Prostate gland (tissue), 2 donors: Measurements from ENCODE around the gene CDRT4. TPM values are rescaled to one million over a fixed set of nuclear protein-coding genes. Genes with fewer than 3 reads are reported as not detected.
A peak's percentile ranks its signal among the peaks of the same experiment; 100 is the strongest.

ENCODE experiments used
- DNase-seq: peaks from one replicate; pipeline ENCODE4 v3.0.0-alpha.2; 2019; ENCODE audit warnings: low spot score
- H3K27ac ChIP-seq, 2 donors: fragments of 200-600 bp; sonication (generic); 2 replicates each; pipeline ENCODE4 v1.5.1; 2017 to 2019
- H3K27me3 ChIP-seq: fragments of 200-600 bp; sonication (generic); replicated peaks from 2 replicates; pipeline ENCODE4 v1.5.1; 2019; ENCODE audit not compliant: insufficient read depth
- H3K36me3 ChIP-seq, 2 donors: fragments of 200-600 bp; sonication (generic); 1 replicate in 1 of 2; 2 replicates in 1 of 2; pipeline versions ENCODE4 v1.5.1 to v1.8.1; 2017 to 2019
- H3K4me1 ChIP-seq: fragments of 200-600 bp; sonication (generic); replicated peaks from 2 replicates; pipeline ENCODE4 v1.5.1; 2019
- H3K4me3 ChIP-seq, 2 donors: fragments of 200-600 bp; sonication (generic); 2 replicates each; pipeline ENCODE4 v1.5.1; 2017 to 2019
- H3K9me3 ChIP-seq: fragments of 200-600 bp; sonication (generic); 2 replicates; pipeline ENCODE4 v1.5.1; 2017
- CTCF ChIP-seq, 4 experiments: fragments of 200-600 bp in 2 of 4; fragments of 450-650 bp in 2 of 4; sonication (generic) in 2 of 4; IDR thresholded peaks; 1 replicate in 3 of 4; 2 replicates in 1 of 4; pipeline ENCODE4 v1.5.1; 2016 to 2019; ENCODE audit warnings: antibody characterized with exemption in 4 of 4, mild to moderate bottlenecking in 2 of 4, moderate library complexity in 2 of 4
- POLR2A ChIP-seq: fragments of 450-650 bp; IDR thresholded peaks from one replicate; pipeline ENCODE4 v1.6.1; 2016; ENCODE audit warnings: antibody characterized with exemption, mild to moderate bottlenecking
- POLR2AphosphoS5 ChIP-seq: sonication (generic); formaldehyde crosslinking; IDR thresholded peaks from one replicate; pipeline ENCODE4 v1.6.1; 2017; ENCODE audit warnings: antibody characterized with exemption
- WGBS: methylation state at CpG from one replicate; pipeline ENCODE4 v1.1.5; 2018; 5-methylcytosine and 5-hydroxymethylcytosine counted together
- intact Hi-C: fragments of 100-400 bp; cut with DNase I; formaldehyde crosslinking; loops from one replicate; pipeline ENCODE4 v1.14.2; 2022
- total RNA-seq, 2 donors: library from RNA; depleted of rRNA; stranded (reverse); fragments of >200 nt; gene quantifications; one replicate each; pipeline ENCODE4 v1.1.0, GENCODE V29; 2016

Gene CDRT4
- total RNA-seq, 2 donors from 2014 or later, result 8.5 to 13.0 TPM

GRCh38 chr17:15456972-15457722 is 10.3 kb downstream of the CDRT4 start:
- Histone ChIP-seq H3K27me3 (no peaks in the 10 kb centered on the region), H3K36me3 (no peaks in the 10 kb centered on the region), H3K4me1 (peaks cover 5% of the 10 kb centered on the region), H3K4me3 (no peak overlapping the region), H3K9me3 (no peaks in the 10 kb centered on the region), H3K27ac (peak overlapping the region; percentile 42 to 47)
- TF ChIP-seq POLR2AphosphoS5 (peak; percentile 21), POLR2A (no peak), CTCF (IDR thresholded peaks at IDR 0.05) (peak in 1 of 4 experiments; percentile 31)
- intact Hi-C loops, result loop anchor here (1.0 to 10.0 kb wide), 3 partner anchors 43 to 196 kb away; no protein-coding TSS in a partner anchor
- WGBS, result 29% methylated on average over 16 of the region's 16 CpGs
- no peak for DNase-seq

GRCh38 chr17:15456496-15456895 is 10.9 kb downstream of the CDRT4 start:
- no peak for DNase-seq
- no peaks in the 10 kb centered on the region for H3K36me3 ChIP-seq
- H3K4me3 ChIP-seq, result no peak overlapping the region
- WGBS, result 80% methylated on average over 6 of the region's 6 CpGs
- TF ChIP-seq CTCF (IDR thresholded peaks at IDR 0.05), result no peak
- H3K9me3 ChIP-seq, result no peaks in the 10 kb centered on the region
- peak overlapping the region in 1 of 2 donors; percentile 47 for H3K27ac ChIP-seq
- no peaks in the 10 kb centered on the region for H3K27me3 ChIP-seq
- peaks cover 5% of the 10 kb centered on the region for H3K4me1 ChIP-seq
- intact Hi-C loops, result loop anchor here (2.0 to 10.0 kb wide), 2 partner anchors 102 to 196 kb away; no protein-coding TSS in a partner anchor

GRCh38 chr17:15454346-15454745 is 13.1 kb downstream of the CDRT4 start:
- Histone ChIP-seq H3K36me3 (no peaks in the 10 kb centered on the region), H3K4me3 (no peak overlapping the region), H3K27me3 (no peaks in the 10 kb centered on the region), H3K4me1 (peaks cover 5% of the 10 kb centered on the region), H3K9me3 (no peaks in the 10 kb centered on the region), H3K27ac (no peak overlapping the region)
- WGBS, result 97% methylated on average over 5 of the region's 5 CpGs
- TF ChIP-seq POLR2A (no peak), CTCF (IDR thresholded peaks at IDR 0.05) (no peak), POLR2AphosphoS5 (no peak)
- no peak for DNase-seq
- intact Hi-C loops, result loop anchor here (10.0 kb wide), 1 partner anchor 100 kb away; no protein-coding TSS in a partner anchor

GRCh38 chr17:15453782-15454181 is 13.6 kb downstream of the CDRT4 start:
- Histone ChIP-seq H3K27ac (no peak overlapping the region), H3K36me3 (no peaks in the 10 kb centered on the region), H3K4me1 (peaks cover 5% of the 10 kb centered on the region), H3K4me3 (no peak overlapping the region), H3K27me3 (no peaks in the 10 kb centered on the region), H3K9me3 (no peaks in the 10 kb centered on the region)
- intact Hi-C loops, result loop anchor here (10.0 kb wide), 1 partner anchor 99 kb away; no protein-coding TSS in a partner anchor
- 68% methylated on average over 3 of the region's 3 CpGs for WGBS
- TF ChIP-seq POLR2AphosphoS5, result no peak
- TF ChIP-seq CTCF (IDR thresholded peaks at IDR 0.05), result no peak
- no peak for TF ChIP-seq POLR2A
- no peak for DNase-seq

GRCh38 chr17:15453246-15453645 is 14.2 kb downstream of the CDRT4 start:
- no peak for TF ChIP-seq CTCF (IDR thresholded peaks at IDR 0.05)
- TF ChIP-seq POLR2AphosphoS5, result no peak
- TF ChIP-seq POLR2A, result no peak
- H3K27me3 ChIP-seq, result no peaks in the 10 kb centered on the region
- intact Hi-C loops, result loop anchor here (10.0 kb wide), 1 partner anchor 98 kb away; no protein-coding TSS in a partner anchor
- H3K27ac ChIP-seq, result no peak overlapping the region
- no peaks in the 10 kb centered on the region for H3K9me3 ChIP-seq
- WGBS, result 43% methylated on average over 4 of the region's 4 CpGs
- H3K4me3 ChIP-seq, result no peak overlapping the region
- H3K36me3 ChIP-seq, result no peaks in the 10 kb centered on the region
- no peak for DNase-seq
- H3K4me1 ChIP-seq, result peaks cover 5% of the 10 kb centered on the region
